Fibroblast of skin of left biceps (primary cell): ENCODE results near the gene SDC1.

Source experiments
- DNase-seq, 2 experiments: peaks; one replicate each; pipeline ENCODE4 v3.0.0-alpha.2; 2013; ENCODE audit warnings: low read depth in 2 of 2

Gene SDC1

DNA sequence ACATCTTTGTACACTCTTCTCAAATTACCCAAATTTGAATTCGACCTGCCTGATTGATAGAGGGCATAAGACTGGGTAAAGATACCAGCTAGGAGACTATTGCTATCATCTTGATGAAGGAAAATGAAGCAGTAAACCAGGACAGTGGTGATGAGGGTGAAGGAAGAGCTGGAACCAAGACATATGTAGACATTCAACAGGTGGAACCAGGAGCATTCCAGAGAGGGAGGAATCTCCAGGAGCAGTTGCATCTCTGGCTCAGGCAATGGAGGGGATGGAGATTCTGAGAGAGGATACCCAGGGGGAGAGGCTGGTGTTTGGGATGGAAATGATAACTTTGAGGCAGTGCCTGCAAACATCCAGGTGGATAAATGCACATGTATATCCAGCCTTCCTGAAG is 41.6 kb downstream of the SDC1 start:
- DNase-seq, result no peak

- DNase-seq, result no peak
These were observed 42.5 kb downstream of the SDC1 start for GRCh38 chr2:20182241-20182931.

GRCh38 chr2:20181761-20182160 is 43.2 kb downstream of the SDC1 start:
- DNase-seq, result no peak

- no peak for DNase-seq
These were observed 44.0 kb downstream of the SDC1 start for GRCh38 chr2:20180676-20181648.

DNA sequence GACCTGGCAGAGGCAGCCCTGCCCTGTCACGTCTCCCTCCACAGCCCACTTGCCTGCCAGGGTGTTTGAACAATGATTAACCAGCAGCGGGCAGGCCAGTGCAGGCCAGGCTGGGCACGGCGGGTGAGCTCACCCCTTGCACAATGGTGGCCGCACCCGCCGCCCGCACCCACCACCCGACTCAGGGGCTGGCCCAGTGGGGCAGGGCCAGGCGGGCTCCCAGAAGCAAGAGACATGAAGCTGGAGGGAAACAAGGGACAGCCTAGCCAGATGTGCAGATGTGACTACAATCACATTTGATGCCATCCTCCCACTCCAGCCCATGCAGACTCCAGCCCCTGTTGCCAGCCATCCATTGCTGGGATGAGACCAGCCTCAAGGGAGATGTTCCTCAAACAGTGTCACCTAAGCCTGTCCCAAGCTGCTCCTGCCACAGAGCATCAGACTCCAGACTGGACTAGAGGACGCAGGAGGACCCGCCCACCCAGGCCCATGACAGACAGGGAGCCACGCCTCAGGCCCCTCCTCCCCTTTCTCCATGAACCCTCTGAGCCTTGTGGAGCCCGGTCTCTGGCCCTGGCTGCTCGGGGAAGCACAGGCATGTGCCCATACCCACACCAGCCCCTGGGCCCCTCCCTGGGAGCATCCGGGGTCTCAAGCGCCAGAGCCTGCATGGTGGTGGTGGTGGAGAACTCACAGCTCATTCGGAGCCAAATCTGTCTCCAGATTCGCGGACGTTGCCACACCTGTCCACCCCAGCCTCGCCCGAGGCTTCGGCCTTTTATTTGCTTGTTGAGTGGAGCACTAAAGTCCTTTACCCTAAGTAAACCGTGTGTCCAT is 45.0 kb downstream of the SDC1 start:
- no peak for DNase-seq

DNA sequence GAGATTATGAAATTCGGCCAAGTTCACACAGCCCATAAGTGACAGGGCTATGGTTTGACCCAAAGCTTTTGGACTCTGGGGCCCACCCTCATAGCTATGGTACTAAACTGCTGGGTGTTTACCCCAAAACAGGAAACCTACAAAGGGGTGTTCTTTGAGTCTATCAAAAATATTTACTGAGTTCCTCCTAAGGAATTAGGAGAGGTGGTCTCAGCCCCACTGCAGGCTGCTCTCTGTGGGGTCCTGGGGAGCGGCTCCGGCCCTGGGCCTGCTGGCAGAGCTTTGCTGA is 45.5 kb downstream of the SDC1 start:
- DNase-seq, result no peak

- DNase-seq, result no peak
These were observed 46.1 kb downstream of the SDC1 start for GRCh38 chr2:20178666-20179465.

DNA sequence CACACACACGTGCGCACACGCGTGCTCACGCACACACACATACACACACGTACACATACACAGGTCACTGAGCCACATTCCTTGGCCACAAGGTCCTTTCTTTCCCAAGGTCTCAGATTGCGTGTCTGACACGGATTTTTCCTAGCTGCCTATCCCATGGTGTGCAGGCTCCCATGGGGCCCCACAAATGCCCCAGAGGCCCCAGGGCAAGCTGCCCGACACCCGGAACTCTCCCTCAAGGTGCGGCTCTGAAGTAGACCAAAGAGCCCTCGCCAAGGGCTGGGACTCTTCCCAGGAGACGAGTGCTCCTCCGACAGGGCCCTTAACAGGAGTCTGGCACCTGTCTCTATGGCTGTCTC is 46.7 kb downstream of the SDC1 start:
- no peak for DNase-seq

DNA sequence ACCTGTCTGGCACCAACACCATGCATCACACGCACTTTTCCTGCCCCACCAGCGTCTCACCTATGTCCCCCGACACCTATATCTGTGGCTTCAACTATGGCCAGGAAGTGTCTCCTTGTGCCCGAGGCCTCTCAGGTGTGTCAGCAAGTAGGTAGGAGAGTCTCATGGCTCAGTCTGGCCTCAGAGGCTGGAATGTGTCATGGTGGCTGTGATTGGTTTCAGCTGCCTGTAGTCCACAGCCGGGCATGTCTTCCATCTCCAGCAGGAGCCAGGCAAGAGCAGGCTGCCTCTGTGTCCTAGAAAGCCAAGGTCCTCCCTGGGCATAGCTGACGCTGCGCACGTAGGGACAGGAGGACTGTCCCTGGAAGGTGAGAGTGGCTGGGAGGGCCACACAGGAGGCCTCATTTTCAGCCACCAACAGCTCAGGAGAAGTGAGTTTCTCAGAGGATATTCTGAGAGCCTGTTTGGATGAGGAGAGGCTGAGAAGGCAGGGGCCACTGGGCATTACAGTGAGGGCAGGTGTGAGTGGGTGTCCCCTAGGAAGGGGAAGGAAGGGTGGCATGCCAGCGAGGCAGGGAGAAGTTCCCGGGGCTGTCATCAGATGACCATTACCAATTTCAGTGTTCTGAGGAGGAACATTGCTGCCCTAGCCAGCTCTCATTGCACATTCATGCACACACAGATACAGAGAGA is 47.2 kb downstream of the SDC1 start:
- DNase-seq, result no peak

- DNase-seq, result no peak
These were observed 48.2 kb downstream of the SDC1 start for GRCh38 chr2:20176760-20177159.

DNA sequence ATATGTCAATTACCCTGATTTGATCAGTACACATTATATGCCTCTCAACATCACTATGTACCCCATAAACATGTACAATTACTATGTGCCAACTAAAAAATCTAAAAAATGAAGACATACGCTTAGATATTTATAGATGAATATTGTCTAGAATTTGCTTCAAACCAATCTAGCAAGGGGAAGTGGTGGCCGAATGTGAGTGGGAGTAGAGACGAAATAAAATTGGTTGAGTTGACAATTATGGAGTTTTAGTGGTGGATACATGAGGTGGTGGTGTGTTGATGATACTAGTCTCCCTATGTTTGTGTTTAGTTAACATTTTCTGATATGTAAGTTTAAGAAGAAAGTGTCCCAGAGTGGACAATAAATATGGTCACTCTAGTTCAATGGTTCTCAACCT is 49.0 kb downstream of the SDC1 start:
- no peak for DNase-seq

DNA sequence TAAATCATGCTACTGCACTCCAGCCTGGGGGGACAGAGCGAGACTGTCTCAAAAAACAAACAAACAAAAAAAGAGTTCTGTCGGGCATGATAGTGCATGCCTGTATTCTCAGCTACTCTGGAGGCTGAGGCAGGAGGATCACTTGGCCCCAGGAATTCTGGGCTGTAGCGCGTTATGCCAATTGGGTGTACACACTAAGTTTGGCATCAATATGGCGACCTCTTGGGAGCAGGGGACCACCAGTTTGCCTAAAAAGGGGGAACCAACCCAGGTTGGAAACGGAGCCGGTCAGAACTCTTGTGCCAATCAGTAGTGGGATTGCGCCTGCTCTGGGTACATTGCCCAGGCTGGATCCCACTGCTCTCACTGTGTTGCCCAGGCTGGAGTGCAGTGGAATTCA is 49.7 kb downstream of the SDC1 start:
- DNase-seq, result no peak

- DNase-seq, result no peak
These were observed 50.5 kb downstream of the SDC1 start for GRCh38 chr2:20174410-20174809.

DNA sequence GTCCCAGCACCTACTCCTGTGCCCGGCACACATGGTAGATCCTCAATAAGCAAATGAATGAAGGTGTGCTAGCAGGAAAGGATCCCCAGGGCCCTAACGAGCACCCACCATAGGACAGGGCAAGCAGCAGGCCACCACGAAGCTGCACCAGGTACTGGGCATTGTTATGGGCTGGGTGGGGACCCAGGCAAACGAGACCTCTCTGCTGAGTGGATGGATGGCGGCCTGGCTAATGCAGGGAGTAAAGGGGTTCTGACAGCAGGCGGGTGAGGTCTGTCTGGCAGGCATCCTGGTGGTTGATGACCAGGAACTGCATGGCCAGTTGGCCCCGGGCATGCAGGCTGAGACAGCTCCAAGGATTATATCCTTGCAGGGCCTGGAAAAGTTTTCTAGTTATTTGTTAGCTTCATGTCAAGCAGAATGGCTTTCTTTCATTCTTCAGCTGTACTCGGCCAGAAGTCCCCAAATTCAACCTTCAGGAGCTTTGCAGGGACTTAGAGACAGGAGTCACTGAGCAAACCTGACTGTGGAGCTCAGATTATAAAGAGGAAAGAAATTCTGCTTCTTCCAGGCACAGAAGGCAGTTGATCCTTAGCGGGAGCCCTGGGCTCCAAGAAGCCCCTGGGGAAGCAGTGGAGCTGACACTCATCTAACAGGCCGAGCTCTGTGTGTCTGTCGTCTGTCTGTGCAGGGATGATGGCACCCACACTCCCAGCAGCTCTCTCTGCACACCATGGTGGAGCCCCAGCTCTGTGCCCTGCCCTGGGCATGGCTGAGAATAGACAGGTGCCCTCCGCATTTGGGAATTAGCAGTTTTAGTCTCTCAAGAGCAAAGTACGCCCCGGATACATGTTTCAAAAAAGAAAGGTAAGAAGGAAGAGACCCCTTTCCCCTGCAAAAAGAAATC is 51.2 kb downstream of the SDC1 start:
- no peak for DNase-seq

DNA sequence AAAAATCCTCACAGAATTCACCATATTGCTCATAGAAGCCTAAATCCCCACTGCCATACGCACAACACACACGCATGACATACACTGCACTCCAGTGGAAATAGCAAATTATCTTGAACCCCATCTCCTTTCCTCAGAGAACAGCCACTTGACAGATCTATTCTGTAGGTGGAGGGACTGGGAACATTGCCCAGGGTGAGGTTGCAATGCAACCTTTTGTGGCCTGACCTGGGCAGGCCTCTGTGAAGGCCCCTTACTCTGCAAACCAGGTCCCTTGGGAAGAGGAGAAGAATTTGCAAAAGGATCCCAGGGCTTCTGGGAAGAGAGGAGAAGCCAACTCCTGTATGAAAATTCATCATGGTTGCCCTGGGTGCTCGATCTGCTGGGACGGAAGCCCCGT is 51.9 kb downstream of the SDC1 start:
- no peak for DNase-seq

DNA sequence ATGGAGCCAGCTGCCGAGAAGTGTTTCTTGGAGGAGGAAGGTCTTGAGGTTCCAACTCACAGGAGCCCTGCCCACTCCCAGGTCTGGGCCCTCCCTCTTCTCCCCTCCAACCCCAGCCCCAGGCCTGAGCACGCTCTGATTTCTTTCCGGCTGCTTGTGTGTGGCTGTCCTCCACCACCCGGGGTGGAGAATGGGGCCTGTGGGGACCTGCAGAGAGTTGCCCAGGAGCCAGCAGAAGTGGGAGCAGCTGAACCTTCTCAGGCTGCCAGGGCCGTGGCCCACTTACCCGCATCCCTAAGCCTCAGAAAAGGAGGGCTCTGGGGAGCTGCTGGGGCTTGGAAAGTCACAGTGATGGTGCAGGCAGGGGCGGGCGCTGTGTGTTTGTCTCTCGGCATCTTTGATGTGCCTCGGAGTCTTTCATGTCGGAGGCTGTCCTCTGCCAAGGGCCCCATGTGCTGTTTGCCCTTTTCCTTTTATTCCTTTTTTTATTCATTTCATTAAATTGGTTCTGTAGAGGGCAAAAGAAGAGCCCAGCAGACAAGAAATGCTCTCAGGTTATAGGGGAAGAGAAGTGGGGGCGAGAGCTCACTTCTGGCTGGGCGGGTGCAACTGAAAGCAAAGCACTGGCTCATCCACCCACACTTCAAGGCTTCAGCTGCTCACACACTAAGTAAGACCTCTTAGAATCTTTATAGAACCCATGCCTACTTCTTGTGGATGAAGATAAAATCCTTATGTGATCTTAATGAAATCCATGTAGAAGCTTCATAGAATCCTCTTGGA is 52.5 kb downstream of the SDC1 start:
- no peak for DNase-seq

DNA sequence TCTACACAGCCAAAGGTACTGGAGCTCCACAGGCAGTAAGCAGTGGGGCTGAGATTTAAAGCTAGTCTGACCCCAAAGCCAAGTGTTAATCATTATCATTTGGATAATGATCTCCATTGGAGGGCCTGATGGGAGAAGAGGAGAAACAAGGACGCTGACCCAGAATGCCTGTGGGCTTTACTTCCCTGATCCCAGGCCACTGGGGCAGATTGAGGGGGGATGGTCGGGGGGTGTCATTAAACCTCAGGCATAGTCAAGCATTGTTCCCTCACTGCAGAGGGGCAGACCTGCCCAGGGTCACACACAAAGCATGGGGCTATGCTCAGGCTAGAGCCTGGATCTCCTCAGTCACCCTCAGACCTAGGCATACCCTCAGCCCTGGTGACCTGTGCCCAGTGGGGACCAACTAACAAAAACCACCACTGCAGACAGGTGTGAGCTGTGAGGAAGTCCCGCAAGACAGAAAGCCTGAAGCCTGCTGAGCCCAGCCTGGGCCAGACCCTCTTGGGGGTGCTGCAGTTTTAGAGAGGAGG is 53.4 kb downstream of the SDC1 start:
- DNase-seq, result no peak

DNA sequence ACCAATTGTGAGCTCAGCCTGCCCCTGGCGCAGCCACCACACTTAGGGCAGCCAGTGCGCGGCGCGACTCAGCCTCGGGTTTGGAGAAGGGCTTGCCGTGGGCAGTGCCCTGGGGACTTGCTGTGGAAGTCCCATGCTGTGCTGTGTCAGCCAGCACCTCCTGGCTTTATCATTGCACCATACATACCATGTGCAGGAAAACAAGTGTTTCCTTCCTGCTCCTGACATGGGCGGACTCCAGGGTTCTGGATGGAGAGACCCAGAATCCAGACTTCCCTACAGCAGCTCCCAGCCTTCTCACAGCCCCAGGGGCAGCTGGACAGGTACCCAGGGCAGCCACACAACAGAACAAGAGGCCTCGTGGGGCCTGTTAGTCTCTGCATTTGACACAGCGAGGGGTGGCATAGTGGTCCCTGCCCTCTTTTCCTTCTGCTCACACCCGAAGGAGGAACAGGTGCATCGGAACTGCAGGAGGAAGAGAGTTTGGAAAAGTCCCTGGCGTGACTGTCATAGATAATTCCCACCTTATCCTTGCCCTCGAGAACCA is 54.2 kb downstream of the SDC1 start:
- no peak for DNase-seq
